ENCODE measurements around the gene APOLD1.

GRCh38 chr12:12817616-12818015, 32.2 kb downstream of the APOLD1 start:
- TF ChIP-seq CTCF (IDR thresholded peaks at IDR 0.05; ENCODE audit: low read depth, low read length) (no peak), POLR2A (IDR thresholded peaks at IDR 0.05; ENCODE audit: extremely low read depth, insufficient read length) (no peak)

Measured in NB4 (cell line).